HG03135 (cell line): ENCODE data around the gene PERCC1.
"Not testable (repeated sequence)": the region's sequence is repeated elsewhere in the genome, so short reads cannot be mapped to it uniquely, and the experiment has no call there.

ENCODE experiments used
- ATAC-seq: cut with Tn5 transposase; IDR thresholded peaks from one replicate; pipeline ENCODE4 v1.9.1; 2021; ENCODE audit warnings: mild to moderate bottlenecking, moderate library complexity; ENCODE audit not compliant: unreplicated experiment

The PERCC1 gene

GRCh38 chr16:1433263-1433560, 2.3 kb downstream of the PERCC1 start:
- no peak for ATAC-seq

- no peak for ATAC-seq
Measured at GRCh38 chr16:1433756-1434155, 2.9 kb downstream of the PERCC1 start.

GRCh38 chr16:1434644-1435592, 4.0 kb downstream of the PERCC1 start:
- no peak for ATAC-seq

GRCh38 chr16:1435921-1436697, 5.2 kb downstream of the PERCC1 start:
- ATAC-seq = no peak

- no peak for ATAC-seq
Measured at GRCh38 chr16:1436731-1437355, 6.0 kb downstream of the PERCC1 start.

GRCh38 chr16:1437606-1438005, 6.7 kb downstream of the PERCC1 start:
- no peak for ATAC-seq

- ATAC-seq = no peak
Measured at GRCh38 chr16:1438229-1439057, 7.6 kb downstream of the PERCC1 start.

- no peak for ATAC-seq
Measured at GRCh38 chr16:1439058-1439698, 8.3 kb downstream of the PERCC1 start.

GRCh38 chr16:1439699-1440074, 8.8 kb downstream of the PERCC1 start:
- not testable (repeated sequence) for ATAC-seq

- no peak for ATAC-seq
Measured at GRCh38 chr16:1441391-1441829, 10.5 kb downstream of the PERCC1 start.

- no peak for ATAC-seq
Measured at GRCh38 chr16:1442697-1443096, 11.8 kb downstream of the PERCC1 start.

GRCh38 chr16:1443403-1443973, 12.6 kb downstream of the PERCC1 start:
- ATAC-seq = no peak

GRCh38 chr16:1443980-1444729, 13.3 kb downstream of the PERCC1 start, which contains the start of gene CCDC154:
Gene CCDC154 (minus strand): TSS chr16:1444556. CDS start chr16:1444322, 234 bp downstream.
- ATAC-seq = no peak

- no peak for ATAC-seq
Measured at GRCh38 chr16:1444730-1445517, 14.0 kb downstream of the PERCC1 start.

- no peak for ATAC-seq
Measured at GRCh38 chr16:1445518-1446203, 14.8 kb downstream of the PERCC1 start.

- no peak for ATAC-seq
Measured at GRCh38 chr16:1446296-1447080, 15.6 kb downstream of the PERCC1 start.

- no peak for ATAC-seq
Measured at GRCh38 chr16:1447965-1448364, 17.1 kb downstream of the PERCC1 start.
